EH (cell line): ENCODE data around the gene PCED1A.
"Not testable (repeated sequence)": the region's sequence is repeated elsewhere in the genome, so short reads cannot be mapped to it uniquely, and the experiment has no call there.

ENCODE experiments used
- DNase-seq: peaks from one replicate; pipeline ENCODE4 v3.0.0-alpha.2; 2015; ENCODE audit warnings: low read depth

Gene PCED1A

GRCh38 chr20:2866236-2866635, 25.8 kb upstream of the PCED1A start:
- DNase-seq = no peak

GRCh38 chr20:2865630-2866029, 25.2 kb upstream of the PCED1A start:
- DNase-seq = no peak

- no peak for DNase-seq
Measured at GRCh38 chr20:2865101-2865500, 24.6 kb upstream of the PCED1A start.

- no peak for DNase-seq
Measured at GRCh38 chr20:2864626-2865025, 24.2 kb upstream of the PCED1A start.

- DNase-seq = peak; percentile 90
Measured at GRCh38 chr20:2859330-2860121, 19.1 kb upstream of the PCED1A start.

GRCh38 chr20:2858591-2858990, 18.1 kb upstream of the PCED1A start:
- DNase-seq = no peak

GRCh38 chr20:2851086-2851485, 10.6 kb upstream of the PCED1A start:
- no peak for DNase-seq

GRCh38 chr20:2849529-2849928, 9.1 kb upstream of the PCED1A start:
- no peak for DNase-seq

GRCh38 chr20:2847802-2848201, 7.3 kb upstream of the PCED1A start:
- no peak for DNase-seq

- DNase-seq = no peak
Measured at GRCh38 chr20:2846698-2847097, 6.2 kb upstream of the PCED1A start.

GRCh38 chr20:2845607-2846006, 5.2 kb upstream of the PCED1A start:
- no peak for DNase-seq

GRCh38 chr20:2840967-2841531, 594 bp upstream of the PCED1A start:
- DNase-seq = peak; percentile 84

GRCh38 chr20:2839732-2840137, 720 bp downstream of the PCED1A start:
- no peak for DNase-seq

GRCh38 chr20:2838847-2839671, 1.4 kb downstream of the PCED1A start:
- no peak for DNase-seq

GRCh38 chr20:2838170-2838797, 2.2 kb downstream of the PCED1A start:
- no peak for DNase-seq

GRCh38 chr20:2837221-2837960, 3.1 kb downstream of the PCED1A start:
- DNase-seq = peak; percentile 23

GRCh38 chr20:2836035-2836434, 4.4 kb downstream of the PCED1A start:
- DNase-seq = no peak

- no peak for DNase-seq
Measured at GRCh38 chr20:2835331-2835796, 5.1 kb downstream of the PCED1A start.

GRCh38 chr20:2834401-2835110, 5.9 kb downstream of the PCED1A start:
- DNase-seq = no peak

- DNase-seq = no peak
Measured at GRCh38 chr20:2833761-2834160, 6.7 kb downstream of the PCED1A start.

- DNase-seq = not testable (repeated sequence)
Measured at GRCh38 chr20:2831206-2831605, 9.2 kb downstream of the PCED1A start.
